IMR-90 (cell line): ENCODE results near the gene RPTOR. TPM values are rescaled to one million over a fixed set of nuclear protein-coding genes. Genes with fewer than 3 reads are reported as not detected.
A peak's percentile ranks its signal among the peaks of the same experiment; 100 is the strongest.

Experiments
- ATAC-seq: fragments of 200-7000 bp; cut with Tn5 transposase; 2 replicates; pipeline ENCODE4 v1.9.1; 2020; ENCODE audit warnings: low read depth, mild to moderate bottlenecking, moderate library complexity
- BruUV-seq: library from RNA; stranded (reverse); fragments of 400-500 nt; replicated peaks from 2 replicates; lab custom pipeline; 2021; lab: Mats Ljungman, UMichigan
- CTCF ChIA-PET: fragments of 300-600 bp; formaldehyde crosslinking; extraction: SDS; loops from one replicate; lab custom pipeline; 2021; ENCODE audit warnings: antibody characterized with exemption; lab: Yijun Ruan, JAX
- POLR2A ChIA-PET: fragments of 300-600 bp; sonication (Branson Sonifier 250); formaldehyde crosslinking; loops from one replicate; lab custom pipeline; 2022; ENCODE audit warnings: antibody characterized with exemption; ENCODE audit not compliant: unreplicated experiment; lab: Charles Lee
- DNase-seq: peaks from one replicate; pipeline ENCODE4 v3.0.0; 2013
- H2AFZ ChIP-seq: replicated peaks from 2 replicates; pipeline ENCODE3; 2013; ENCODE audit warnings: low read length, mild to moderate bottlenecking; ENCODE audit not compliant: poor library complexity
- H2AK5ac ChIP-seq: 2 replicates; pipeline ENCODE4 v1.6.1; 2013; ENCODE audit warnings: low read depth, low read length, inconsistent platforms
- H2AK9ac ChIP-seq: replicated peaks from 2 replicates; pipeline ENCODE3; 2013; ENCODE audit warnings: mild to moderate bottlenecking, low read depth, low read length, moderate library complexity; ENCODE audit not compliant: poor library complexity
- H2BK120ac ChIP-seq: 2 replicates; pipeline ENCODE4 v1.6.1; 2013; ENCODE audit warnings: low read depth, low read length, inconsistent platforms
- H2BK15ac ChIP-seq: 3 replicates; pipeline ENCODE4 v1.6.1; 2013; ENCODE audit warnings: low read depth, low read length, inconsistent platforms
- H2BK20ac ChIP-seq: 2 replicates; pipeline ENCODE4 v1.6.1; 2013; ENCODE audit warnings: low read depth, mild to moderate bottlenecking, inconsistent platforms, low read length, moderate library complexity
- H2BK5ac ChIP-seq: 2 replicates; pipeline ENCODE4 v1.6.1; 2013; ENCODE audit warnings: mild to moderate bottlenecking, low read depth, low read length, inconsistent platforms; ENCODE audit not compliant: poor library complexity, severe bottlenecking
- H3K14ac ChIP-seq: replicated peaks from 2 replicates; pipeline ENCODE4 v1.6.1; 2013; ENCODE audit warnings: low read depth, low read length, inconsistent platforms
- H3K18ac ChIP-seq: 2 replicates; pipeline ENCODE4 v1.6.1; 2013; ENCODE audit warnings: low read depth, low read length, control low read depth
- H3K23ac ChIP-seq: 2 replicates; pipeline ENCODE4 v1.6.1; 2013; ENCODE audit warnings: low read depth, low read length, inconsistent platforms
- H3K27ac ChIP-seq: 2 replicates; pipeline ENCODE4 v1.5.1; 2013; ENCODE audit warnings: mild to moderate bottlenecking, control low read depth, low read length; ENCODE audit not compliant: insufficient read depth
- H3K27me3 ChIP-seq: 2 replicates; pipeline ENCODE4 v1.6.1; 2013; ENCODE audit warnings: low read length; ENCODE audit not compliant: control insufficient read depth, insufficient read depth
- H3K36me3 ChIP-seq: 2 replicates; pipeline ENCODE4 v1.6.1; 2013; ENCODE audit warnings: low read length, mixed read lengths; ENCODE audit not compliant: control insufficient read depth, insufficient read depth
- H3K4ac ChIP-seq: 2 replicates; pipeline ENCODE4 v1.6.1; 2013; ENCODE audit warnings: low read depth, low read length, inconsistent platforms
- H3K4me1 ChIP-seq: 2 replicates; pipeline ENCODE4 v1.6.1; 2013; ENCODE audit warnings: low read length, mixed read lengths; ENCODE audit not compliant: control insufficient read depth, insufficient read depth
- H3K4me2 ChIP-seq: 2 replicates; pipeline ENCODE4 v1.6.1; 2013; ENCODE audit warnings: low read depth, mild to moderate bottlenecking, control low read depth, low read length, moderate library complexity
- H3K4me3 ChIP-seq: 2 replicates; pipeline ENCODE4 v1.5.1; 2013; ENCODE audit warnings: low read depth, mild to moderate bottlenecking, control low read depth, low read length, moderate library complexity; ENCODE audit not compliant: insufficient read depth
- H3K56ac ChIP-seq: 2 replicates; pipeline ENCODE4 v1.6.1; 2013; ENCODE audit warnings: low read length, inconsistent platforms; ENCODE audit not compliant: insufficient read depth; ENCODE audit errors: extremely low read depth
- H3K79me1 ChIP-seq, 2 experiments: 2 replicates each; pipeline ENCODE4 v1.6.1; 2013; ENCODE audit warnings: low read length in 2 of 2, inconsistent platforms in 1 of 2, low read depth in 1 of 2
- H3K9ac ChIP-seq: 2 replicates; pipeline ENCODE4 v1.6.1; 2013; ENCODE audit warnings: low read depth, low read length, control low read depth
- H3K9me1 ChIP-seq: 2 replicates; pipeline ENCODE4 v1.6.1; 2013; ENCODE audit warnings: low read length, inconsistent platforms; ENCODE audit not compliant: insufficient read depth
- H3K9me3 ChIP-seq: 2 replicates; pipeline ENCODE4 v1.6.1; 2013; ENCODE audit warnings: low read length; ENCODE audit not compliant: control insufficient read depth, insufficient read depth
- H4K20me1 ChIP-seq: 2 replicates; pipeline ENCODE4 v1.6.1; 2013; ENCODE audit warnings: low read length, inconsistent platforms; ENCODE audit not compliant: insufficient read depth
- H4K5ac ChIP-seq: 2 replicates; pipeline ENCODE4 v1.6.1; 2013; ENCODE audit warnings: mild to moderate bottlenecking, low read depth, low read length, control low read depth
- H4K8ac ChIP-seq, 2 experiments: 2 replicates each; pipeline ENCODE4 v1.6.1; 2013; ENCODE audit warnings: low read depth in 2 of 2, low read length in 2 of 2, control low read depth in 1 of 2, inconsistent platforms in 1 of 2
- H4K91ac ChIP-seq: 2 replicates; pipeline ENCODE4 v1.6.1; 2013; ENCODE audit warnings: low read depth, low read length, inconsistent platforms; ENCODE audit not compliant: insufficient read depth
- BHLHE40 ChIP-seq: fragments of 150-350 bp; IDR thresholded peaks from 2 replicates; pipeline ENCODE4 v1.6.1; 2016; ENCODE audit warnings: mild to moderate bottlenecking, low read depth, low read length
- CHD1 ChIP-seq: IDR thresholded peaks from 2 replicates; pipeline ENCODE4 v1.6.1; 2012; ENCODE audit warnings: low read depth, low read length, improper control_type of control experiment
- CTCF ChIP-seq: conservative IDR thresholded peaks from 2 replicates; pipeline ENCODE4 v1.5.1; 2012; ENCODE audit warnings: mild to moderate bottlenecking, low read depth, low read length, improper control_type of control experiment
- MXI1 ChIP-seq: IDR thresholded peaks from 2 replicates; pipeline ENCODE4 v1.6.1; 2012; ENCODE audit warnings: low read depth, mild to moderate bottlenecking, low read length, moderate library complexity, borderline replicate concordance
- NFE2L2 ChIP-seq: fragments of 150-350 bp; IDR thresholded peaks from 2 replicates; pipeline ENCODE4 v1.6.1; 2016; ENCODE audit warnings: low read depth, mild to moderate bottlenecking, low read length
- POLR2A ChIP-seq: IDR thresholded peaks from 2 replicates; pipeline ENCODE4 v1.6.1; 2012; ENCODE audit warnings: mild to moderate bottlenecking, low read depth, low read length
- RAD21 ChIP-seq: IDR thresholded peaks from 2 replicates; pipeline ENCODE4 v1.6.1; 2012; ENCODE audit warnings: low read length, improper control_type of control experiment
- RCOR1 ChIP-seq: IDR thresholded peaks from 2 replicates; pipeline ENCODE4 v1.6.1; 2012; ENCODE audit warnings: mild to moderate bottlenecking, low read length, improper control_type of control experiment; ENCODE audit not compliant: insufficient replicate concordance
- RFX5 ChIP-seq: IDR thresholded peaks from 2 replicates; pipeline ENCODE4 v1.8.0; 2012; ENCODE audit warnings: low read depth, mild to moderate bottlenecking, low read length, moderate library complexity
- SMC3 ChIP-seq: fragments of 150-350 bp; IDR thresholded peaks from 2 replicates; pipeline ENCODE4 v1.6.1; 2016; ENCODE audit warnings: low read depth, mild to moderate bottlenecking, antibody characterized with exemption, low read length, moderate library complexity
- WGBS, 2 experiments: methylation state at CpG; one replicate each; pipeline versions ENCODE4 v1.1.5 to v1.1.7; 2013; ENCODE audit warnings: missing lambda C conversion rate in 2 of 2; ENCODE audit not compliant: insufficient read length in 1 of 2; ENCODE audit errors: extremely low coverage in 2 of 2; 5-methylcytosine and 5-hydroxymethylcytosine counted together
- dilution Hi-C: fragments of 300-500 bp; cut with HindIII; formaldehyde crosslinking; loops from one replicate; pipeline ENCODE4 v1.14.3; 2018; ENCODE audit warnings: low sequenced_read_pairs; ENCODE audit not compliant: unreplicated experiment
- in situ Hi-C: fragments of 300-500 bp; cut with MboI; formaldehyde crosslinking; loops from 3 replicates; pipeline ENCODE4 v1.14.3; 2019; ENCODE audit warnings: low sequenced_read_pairs, inconsistent platforms, mixed read lengths
- intact Hi-C: fragments of 100-400 bp; cut with micrococcal nuclease; formaldehyde crosslinking; loops from 2 replicates; pipeline ENCODE4 v1.10.0; 2022
- polyA plus RNA-seq, 3 experiments: library from polyadenylated mRNA; depleted of rRNA; stranded (reverse); fragments of >200 nt; gene quantifications; 2 replicates each; pipeline ENCODE4 v1.2.3, GENCODE V29; 2012; ENCODE audit warnings: low replicate concordance in 1 of 3
- total RNA-seq: library from RNA; depleted of rRNA; stranded (reverse); fragments of >200 nt; gene quantifications from 2 replicates; pipeline ENCODE4 v1.2.3, GENCODE V29; 2012

Gene RPTOR
- total and polyA plus RNA-seq, 2 of the 4 experiments (the other 2 are of a cell fraction) = 10.8 to 14.7 TPM

GRCh38 chr17:80544655-80545498 lies at the start of gene RPTOR (continued):
- TF ChIP-seq CTCF (no peak), POLR2A (peak; percentile 91)

GRCh38 chr17:80497726-80498241 lies 46.9 kb upstream of the RPTOR start:
- BruUV-seq = no TSS peak
- no peak overlapping the region for H2AK9ac ChIP-seq
- H2AFZ ChIP-seq = peak overlapping the region; percentile 85
- intact Hi-C loops = no loop called here
- peak overlapping the region; percentile 83 for H2BK5ac ChIP-seq
- H3K56ac ChIP-seq = no peak overlapping the region
- H3K79me1 ChIP-seq = no peaks in the 10 kb centered on the region
- H3K23ac ChIP-seq = no peak overlapping the region
- H3K27me3 ChIP-seq = peaks cover 6% of the 10 kb centered on the region; the same call in 1 of the 2 replicates
- H2BK120ac ChIP-seq = no peak overlapping the region
- H4K91ac ChIP-seq = no peak overlapping the region; the same call in 1 of the 2 replicates
- in situ Hi-C loops = no loop called here
- H3K27ac ChIP-seq = no peak overlapping the region
- H4K20me1 ChIP-seq = no peaks in the 10 kb centered on the region
- no peak overlapping the region for H3K18ac ChIP-seq
- H3K14ac ChIP-seq = peak overlapping the region; percentile 45; the same call in 1 of the 2 replicates
- H3K4ac ChIP-seq = peak overlapping the region; percentile 25; the same call in 1 of the 2 replicates
- peak overlapping the region; percentile 75; the same call in 1 of the 2 replicates for H2AK5ac ChIP-seq
- peaks cover 13% of the 10 kb centered on the region for H3K4me1 ChIP-seq
- ATAC-seq (no peak), DNase-seq (no peak)
- 83% methylated on average over 1 of the region's 10 CpGs; no CpG with 5 or more reads in 1 of the 2 experiments for WGBS, 2 experiments
- dilution Hi-C loops = no loop called here
- ChIA-PET CTCF (no interaction called here), POLR2A (no interaction called here)
- no peaks in the 10 kb centered on the region for H3K9me1 ChIP-seq
- no peak overlapping the region for H3K4me3 ChIP-seq
- H3K4me2 ChIP-seq = no peak overlapping the region
- no peak overlapping the region for H2BK20ac ChIP-seq
- no peak overlapping the region for H2BK15ac ChIP-seq
- H3K36me3 ChIP-seq = no peaks in the 10 kb centered on the region
- H4K5ac ChIP-seq = no peak overlapping the region
- no peaks in the 10 kb centered on the region for H3K9me3 ChIP-seq
- H3K9ac ChIP-seq = no peak overlapping the region
- peak overlapping the region; percentile 38 to 61; a peak in 1 of 4 replicates for H4K8ac ChIP-seq
- TF ChIP-seq RAD21 = no peak
- TF ChIP-seq CTCF = no peak
- TF ChIP-seq BHLHE40 = no peak
- no peak for TF ChIP-seq SMC3
- no peak for TF ChIP-seq NFE2L2
- no peak for TF ChIP-seq RCOR1
- no peak for TF ChIP-seq RFX5
- no peak for TF ChIP-seq POLR2A
- no peak for TF ChIP-seq MXI1
- no peak for TF ChIP-seq CHD1
